Mesenchymal stem cell (in vitro differentiated cells and primary cell): ENCODE results near the gene KLHL29.

Experiments
- DNase-seq: peaks from one replicate; pipeline ENCODE4 v3.0.0-alpha.2; 2013
- H2AFZ ChIP-seq: one replicate; pipeline ENCODE4 v1.6.1; 2013; ENCODE audit warnings: low read depth, mild to moderate bottlenecking, control low read depth, inconsistent platforms, low read length, moderate library complexity
- H2AK5ac ChIP-seq: 2 replicates; pipeline ENCODE4 v1.6.1; 2013; ENCODE audit warnings: low read length, moderate library complexity, mild to moderate bottlenecking, inconsistent platforms; ENCODE audit not compliant: severe bottlenecking
- H2BK120ac ChIP-seq: one replicate; pipeline ENCODE4 v1.6.1; 2013; ENCODE audit warnings: low read depth, mild to moderate bottlenecking, inconsistent platforms, low read length, moderate library complexity
- H2BK12ac ChIP-seq, 2 experiments: one replicate each; pipeline ENCODE4 v1.6.1; 2013; ENCODE audit warnings: inconsistent platforms in 2 of 2, low read length in 2 of 2, mild to moderate bottlenecking in 2 of 2, moderate library complexity in 2 of 2, control low read depth in 1 of 2
- H2BK15ac ChIP-seq: one replicate; pipeline ENCODE4 v1.6.1; 2013; ENCODE audit warnings: mild to moderate bottlenecking, low read depth, inconsistent platforms; ENCODE audit not compliant: poor library complexity, severe bottlenecking
- H2BK5ac ChIP-seq: 2 replicates; pipeline ENCODE4 v1.6.1; 2013; ENCODE audit warnings: low read depth, mild to moderate bottlenecking, low read length, control low read depth, inconsistent platforms; ENCODE audit not compliant: poor library complexity, severe bottlenecking
- H3K14ac ChIP-seq, 2 experiments: one replicate each; pipeline ENCODE4 v1.6.1; 2013; ENCODE audit warnings: inconsistent platforms in 2 of 2, low read length in 2 of 2, control low read depth in 1 of 2, mild to moderate bottlenecking in 1 of 2, moderate library complexity in 1 of 2
- H3K18ac ChIP-seq, 2 experiments: one replicate each; pipeline ENCODE4 v1.6.1; 2013; ENCODE audit warnings: inconsistent platforms in 2 of 2, low read length in 2 of 2, control low read depth in 1 of 2, low read depth in 1 of 2, mild to moderate bottlenecking in 1 of 2
- H3K23ac ChIP-seq, 2 experiments: one replicate each; pipeline ENCODE4 v1.6.1; 2013; ENCODE audit warnings: inconsistent platforms in 2 of 2, low read length in 2 of 2, mild to moderate bottlenecking in 2 of 2, moderate library complexity in 2 of 2, control low read depth in 1 of 2
- H3K27ac ChIP-seq: 2 replicates; pipeline ENCODE4 v1.5.1; 2013; ENCODE audit warnings: mild to moderate bottlenecking, moderate library complexity, low read length, control low read depth, inconsistent platforms; ENCODE audit not compliant: poor library complexity, severe bottlenecking
- H3K27me3 ChIP-seq, 2 experiments: 2 replicates each; pipeline versions ENCODE4 v1.6.1 to v1.7.0; 2013; ENCODE audit warnings: low read length in 2 of 2, mild to moderate bottlenecking in 2 of 2, moderate library complexity in 2 of 2, control low read depth in 1 of 2, inconsistent platforms in 1 of 2; ENCODE audit not compliant: control insufficient read depth in 1 of 2, insufficient read depth in 1 of 2
- H3K36me3 ChIP-seq, 2 experiments: 2 replicates each; pipeline versions ENCODE4 v1.6.1 to v1.7.0; 2013; ENCODE audit warnings: low read length in 2 of 2, control low read depth in 1 of 2, inconsistent platforms in 1 of 2, low read depth in 1 of 2, mild to moderate bottlenecking in 1 of 2; ENCODE audit not compliant: insufficient read depth in 2 of 2, control insufficient read depth in 1 of 2
- H3K4ac ChIP-seq, 2 experiments: one replicate each; pipeline ENCODE4 v1.6.1; 2013; ENCODE audit warnings: inconsistent platforms in 2 of 2, low read length in 2 of 2, mild to moderate bottlenecking in 2 of 2, moderate library complexity in 2 of 2, control low read depth in 1 of 2, low read depth in 1 of 2
- H3K4me1 ChIP-seq: 2 replicates; pipeline ENCODE4 v1.6.1; 2013; ENCODE audit warnings: low read depth, low read length, control low read depth; ENCODE audit not compliant: control insufficient read depth, insufficient read depth
- H3K4me2 ChIP-seq: 2 replicates; pipeline ENCODE4 v1.6.1; 2013; ENCODE audit warnings: low read length, mild to moderate bottlenecking, inconsistent platforms; ENCODE audit not compliant: poor library complexity, severe bottlenecking
- H3K4me3 ChIP-seq, 2 experiments: 2 replicates each; pipeline versions ENCODE4 v1.5.1 to v1.7.0; 2013; ENCODE audit warnings: low read length in 2 of 2, mild to moderate bottlenecking in 2 of 2, control low read depth in 1 of 2, low read depth in 1 of 2; ENCODE audit not compliant: insufficient read depth in 1 of 2
- H3K79me1 ChIP-seq: replicated peaks from 2 replicates; pipeline ENCODE4 v1.6.1; 2013; ENCODE audit warnings: mild to moderate bottlenecking, control low read depth, low read length, inconsistent platforms; ENCODE audit not compliant: poor library complexity, severe bottlenecking
- H3K9ac ChIP-seq: 2 replicates; pipeline ENCODE4 v1.7.0; 2013; ENCODE audit warnings: mild to moderate bottlenecking, low read length, moderate library complexity
- H3K9me3 ChIP-seq: 2 replicates; pipeline ENCODE4 v1.7.0; 2013; ENCODE audit warnings: mild to moderate bottlenecking, low read length; ENCODE audit not compliant: control insufficient read depth
- H4K8ac ChIP-seq: one replicate; pipeline ENCODE4 v1.6.1; 2013; ENCODE audit warnings: inconsistent platforms, mild to moderate bottlenecking, low read length, moderate library complexity
- H4K91ac ChIP-seq: one replicate; pipeline ENCODE4 v1.6.1; 2013; ENCODE audit warnings: mild to moderate bottlenecking, low read length, inconsistent platforms
- WGBS: methylation state at CpG from one replicate; pipeline ENCODE4 v1.1.7; 2013; ENCODE audit warnings: mixed read lengths; 5-methylcytosine and 5-hydroxymethylcytosine counted together

KLHL29 gene

DNA sequence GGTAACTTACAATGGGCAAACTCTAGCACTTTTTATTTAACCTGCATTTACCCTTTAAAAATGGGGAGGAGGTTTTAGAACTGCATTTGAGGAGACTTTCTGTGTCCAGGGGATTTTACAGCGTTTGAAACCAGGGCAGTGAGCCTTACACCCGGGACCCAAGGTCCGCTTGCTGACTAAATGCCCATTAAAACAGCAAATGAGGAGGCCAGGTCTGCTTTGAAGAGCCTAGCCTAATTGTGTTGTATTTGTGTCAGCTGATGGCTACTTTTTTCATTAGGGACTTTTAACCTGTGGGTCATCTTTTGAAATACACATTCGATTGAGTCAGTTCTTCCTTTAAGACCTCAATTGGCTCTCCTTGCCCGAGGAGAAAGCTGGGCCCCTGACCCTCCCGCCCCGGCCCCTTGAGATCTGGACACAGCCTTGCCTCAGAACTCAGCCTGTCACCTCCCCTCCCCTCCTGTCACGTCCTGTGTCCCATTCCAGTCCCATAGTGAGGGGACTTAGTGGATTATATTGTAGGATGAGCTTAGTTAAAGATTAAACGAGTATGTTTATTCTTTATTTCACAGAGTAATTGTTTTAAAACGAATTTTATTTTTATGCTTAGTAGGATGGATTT is 69.0 kb downstream of the KLHL29 start:
- H3K36me3 ChIP-seq: peaks cover 0 to 9% of the 10 kb centered on the region in 2 experiments
- H3K9ac ChIP-seq: no peak overlapping the region
- H3K9me3 ChIP-seq: no peaks in the 10 kb centered on the region
- no peak overlapping the region for H2AFZ ChIP-seq
- no peak overlapping the region for H2BK120ac ChIP-seq
- peak overlapping the region in 1 of 2 experiments; percentile 28 for H3K4ac ChIP-seq
- no peak overlapping the region for H3K14ac ChIP-seq
- H3K4me2 ChIP-seq: no peak overlapping the region
- H4K8ac ChIP-seq: peak overlapping the region; percentile 12
- H3K4me3 ChIP-seq: no peak overlapping the region
- H3K4me1 ChIP-seq: peaks cover 18% of the 10 kb centered on the region
- H3K23ac ChIP-seq: no peak overlapping the region
- DNase-seq: peak; percentile 67
- no peak overlapping the region for H3K27ac ChIP-seq
- H3K18ac ChIP-seq: peak overlapping the region; percentile 3 to 72
- H2BK15ac ChIP-seq: no peak overlapping the region
- peak overlapping the region; percentile 20 for H2AK5ac ChIP-seq
- H2BK5ac ChIP-seq: no peak overlapping the region
- H3K27me3 ChIP-seq: no peaks in the 10 kb centered on the region
- WGBS: 46% methylated on average over 6 of the region's 10 CpGs
- H3K79me1 ChIP-seq: peaks cover 18% of the 10 kb centered on the region
- no peak overlapping the region for H4K91ac ChIP-seq
- H2BK12ac ChIP-seq: peak overlapping the region in 1 of 2 experiments; percentile 68

- H3K36me3 ChIP-seq: peaks cover 0 to 9% of the 10 kb centered on the region in 2 experiments
- no peak overlapping the region for H2BK5ac ChIP-seq
- H4K8ac ChIP-seq: no peak overlapping the region
- no peaks in the 10 kb centered on the region for H3K27me3 ChIP-seq
- H4K91ac ChIP-seq: no peak overlapping the region
- H2BK12ac ChIP-seq: no peak overlapping the region
- H3K4me3 ChIP-seq: no peak overlapping the region
- H3K23ac ChIP-seq: no peak overlapping the region
- H3K4me1 ChIP-seq: peaks cover 18% of the 10 kb centered on the region
- H3K79me1 ChIP-seq: peaks cover 18% of the 10 kb centered on the region
- DNase-seq: no peak
- H3K9me3 ChIP-seq: no peaks in the 10 kb centered on the region
- H3K4me2 ChIP-seq: no peak overlapping the region
- H2BK120ac ChIP-seq: no peak overlapping the region
- H3K18ac ChIP-seq: no peak overlapping the region
- no peak overlapping the region for H2AFZ ChIP-seq
- H3K14ac ChIP-seq: no peak overlapping the region
- no peak overlapping the region for H2BK15ac ChIP-seq
- no peak overlapping the region for H2AK5ac ChIP-seq
- H3K27ac ChIP-seq: no peak overlapping the region
- H3K9ac ChIP-seq: no peak overlapping the region
- H3K4ac ChIP-seq: peak overlapping the region in 1 of 2 experiments; percentile 59
- WGBS: 88% methylated on average over 10 of the region's 11 CpGs
Observed at GRCh38 chr2:23454501-23455120, 69.6 kb downstream of the KLHL29 start.

GRCh38 chr2:23456396-23456795 is 71.4 kb downstream of the KLHL29 start:
- no peak for DNase-seq
- Histone ChIP-seq H2AFZ (no peak overlapping the region), H2BK120ac (no peak overlapping the region), H3K9ac (no peak overlapping the region), H3K4me1 (peaks cover 18% of the 10 kb centered on the region), H3K36me3 (peaks cover 0 to 9% of the 10 kb centered on the region in 2 experiments), H3K27ac (no peak overlapping the region), H3K79me1 (peaks cover 20% of the 10 kb centered on the region), H4K8ac (no peak overlapping the region), H3K9me3 (no peaks in the 10 kb centered on the region), H3K4me2 (no peak overlapping the region), H4K91ac (no peak overlapping the region), H2BK15ac (no peak overlapping the region), H3K14ac (no peak overlapping the region), H2BK12ac (peak overlapping the region; percentile 24 to 83), H3K27me3 (no peaks in the 10 kb centered on the region), H3K4ac (peak overlapping the region in 1 of 2 experiments; percentile 28), H2BK5ac (no peak overlapping the region), H3K23ac (no peak overlapping the region), H3K4me3 (no peak overlapping the region), H3K18ac (peak overlapping the region in 1 of 2 experiments; percentile 14), H2AK5ac (no peak overlapping the region)
- 99% methylated on average over 17 of the region's 17 CpGs for WGBS

DNA sequence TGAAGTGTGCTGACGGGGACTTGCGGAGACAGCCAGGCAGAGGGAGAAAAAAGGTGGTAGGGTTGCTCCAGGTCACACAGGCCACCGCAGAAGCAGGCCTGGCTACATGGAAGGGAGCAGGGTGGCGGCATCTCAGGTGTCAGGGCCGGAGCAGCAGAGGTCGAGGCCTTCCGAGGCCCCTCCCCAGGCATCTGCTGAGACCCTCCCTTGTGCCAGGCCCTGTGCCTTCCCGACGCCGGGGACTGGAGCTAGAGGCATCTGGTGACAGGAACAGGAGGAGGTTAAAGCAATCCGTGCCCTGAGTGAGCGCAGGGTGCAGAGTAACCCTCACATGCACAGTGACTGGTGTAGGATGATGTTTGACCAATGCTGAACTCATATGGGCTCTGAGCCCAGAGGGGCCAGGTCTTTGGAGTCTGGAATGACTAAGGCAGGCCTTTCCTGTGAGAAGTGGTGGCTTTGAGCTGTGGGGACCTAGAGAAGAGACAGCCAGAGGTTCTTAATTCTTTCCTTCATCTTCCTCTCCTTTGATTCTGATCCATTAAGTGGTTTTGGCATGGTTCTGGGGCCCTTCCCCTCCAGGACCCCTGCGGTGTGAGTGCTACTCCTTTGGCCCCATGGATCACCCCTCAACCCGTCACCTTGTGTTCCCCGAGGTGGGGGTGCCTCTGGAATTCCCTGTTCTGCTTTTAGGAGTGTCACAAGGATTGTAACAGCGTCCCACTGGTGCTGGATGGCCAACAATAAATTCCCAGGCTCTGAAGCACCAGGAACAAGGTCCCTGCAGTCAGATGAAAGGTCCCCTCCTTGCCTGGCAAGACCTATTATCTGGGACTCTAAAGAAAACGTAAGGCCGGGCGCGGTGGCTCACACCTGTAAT is 72.1 kb downstream of the KLHL29 start:
- Histone ChIP-seq H4K8ac (peak overlapping the region; percentile 47), H3K27me3 (no peaks in the 10 kb centered on the region), H3K18ac (peak overlapping the region; percentile 11 to 14), H2AFZ (no peak overlapping the region), H3K36me3 (peaks cover 0 to 9% of the 10 kb centered on the region in 2 experiments), H2AK5ac (no peak overlapping the region), H3K4me1 (peaks cover 18% of the 10 kb centered on the region), H3K23ac (no peak overlapping the region), H2BK12ac (peak overlapping the region; percentile 40 to 83), H3K27ac (no peak overlapping the region), H3K4ac (no peak overlapping the region), H3K9ac (no peak overlapping the region), H2BK5ac (no peak overlapping the region), H4K91ac (peak overlapping the region; percentile 41), H3K9me3 (no peaks in the 10 kb centered on the region), H3K79me1 (peaks cover 20% of the 10 kb centered on the region), H3K14ac (peak overlapping the region in 1 of 2 experiments; percentile 3), H3K4me3 (no peak overlapping the region), H2BK15ac (no peak overlapping the region), H2BK120ac (no peak overlapping the region), H3K4me2 (no peak overlapping the region)
- WGBS: 96% methylated on average over 20 of the region's 20 CpGs
- DNase-seq: peak; percentile 25
